ENCODE data around the gene CKS2.
"Not testable (repeated sequence)": the region's sequence is repeated elsewhere in the genome, so short reads cannot be mapped to it uniquely, and the experiment has no call there.

Gene CKS2

DNA sequence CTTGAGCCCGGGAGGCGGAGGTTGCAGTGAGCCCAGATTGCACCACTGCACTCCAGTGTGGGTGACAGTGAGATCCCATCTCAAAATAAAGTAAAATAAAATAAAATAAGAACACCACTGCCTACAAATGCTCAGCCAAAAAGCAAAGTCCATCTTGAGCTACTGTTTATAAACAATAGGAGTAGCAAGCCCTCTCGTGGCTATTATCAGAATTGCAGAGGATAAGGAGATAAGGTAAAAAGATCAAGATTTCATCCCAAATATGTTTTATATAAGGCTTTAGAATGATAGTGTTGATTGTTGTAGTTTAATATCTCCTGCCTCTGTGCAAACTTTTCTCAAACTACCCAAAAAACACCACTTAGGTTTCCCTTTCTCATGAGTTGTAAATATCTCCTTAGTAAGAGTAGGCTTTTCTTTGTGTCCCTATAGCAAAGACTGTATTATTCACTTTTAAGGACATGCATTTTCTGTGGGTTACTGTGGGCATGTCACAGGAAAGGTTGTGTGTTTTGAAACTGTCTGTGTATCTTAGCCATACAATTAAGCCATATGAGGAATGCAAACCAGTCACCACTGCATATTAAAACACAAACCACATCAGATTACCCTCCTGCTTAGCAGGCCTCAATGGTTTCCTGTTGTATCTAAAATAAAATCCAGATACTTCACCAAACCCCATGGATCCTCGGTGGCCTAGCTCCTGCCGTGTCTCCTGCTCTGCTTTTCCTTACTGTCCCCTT lies 31.8 kb upstream of the CKS2 start:
- FAIRE-seq = no peak
- no peak for DNase-seq (ENCODE audit: insufficient read length, low spot score)
- TF ChIP-seq, protein P1, sequence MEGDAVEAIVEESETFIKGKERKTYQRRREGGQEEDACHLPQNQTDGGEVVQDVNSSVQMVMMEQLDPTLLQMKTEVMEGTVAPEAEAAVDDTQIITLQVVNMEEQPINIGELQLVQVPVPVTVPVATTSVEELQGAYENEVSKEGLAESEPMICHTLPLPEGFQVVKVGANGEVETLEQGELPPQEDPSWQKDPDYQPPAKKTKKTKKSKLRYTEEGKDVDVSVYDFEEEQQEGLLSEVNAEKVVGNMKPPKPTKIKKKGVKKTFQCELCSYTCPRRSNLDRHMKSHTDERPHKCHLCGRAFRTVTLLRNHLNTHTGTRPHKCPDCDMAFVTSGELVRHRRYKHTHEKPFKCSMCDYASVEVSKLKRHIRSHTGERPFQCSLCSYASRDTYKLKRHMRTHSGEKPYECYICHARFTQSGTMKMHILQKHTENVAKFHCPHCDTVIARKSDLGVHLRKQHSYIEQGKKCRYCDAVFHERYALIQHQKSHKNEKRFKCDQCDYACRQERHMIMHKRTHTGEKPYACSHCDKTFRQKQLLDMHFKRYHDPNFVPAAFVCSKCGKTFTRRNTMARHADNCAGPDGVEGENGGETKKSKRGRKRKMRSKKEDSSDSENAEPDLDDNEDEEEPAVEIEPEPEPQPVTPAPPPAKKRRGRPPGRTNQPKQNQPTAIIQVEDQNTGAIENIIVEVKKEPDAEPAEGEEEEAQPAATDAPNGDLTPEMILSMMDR (IDR thresholded peaks at IDR 0.05; ENCODE audit: insufficient read depth, missing control alignments) = peak; percentile 53

DNA sequence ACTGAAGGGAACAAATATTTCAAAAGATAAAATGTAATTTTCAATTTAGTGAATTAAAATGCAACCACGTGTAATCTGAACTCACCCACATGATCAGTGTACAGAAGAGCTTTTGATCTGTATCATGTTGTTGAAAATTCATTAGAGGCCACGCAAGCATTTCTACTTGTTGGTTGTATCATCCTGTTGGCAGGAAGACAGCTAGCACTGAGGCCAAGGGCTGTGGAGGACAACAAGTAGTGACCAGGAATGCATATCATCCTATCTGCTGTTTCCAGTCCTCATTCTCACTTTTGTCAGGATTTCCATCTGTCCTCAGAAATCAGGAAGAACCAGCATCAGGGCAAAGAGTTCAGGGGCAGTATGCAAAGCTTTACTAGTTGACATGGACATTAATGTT lies 29.9 kb upstream of the CKS2 start:
- DNase-seq (ENCODE audit: insufficient read length, low spot score) (no peak), FAIRE-seq (no peak)
- TF ChIP-seq, protein P1 (IDR thresholded peaks at IDR 0.05; ENCODE audit: insufficient read depth, missing control alignments) = no peak

DNA sequence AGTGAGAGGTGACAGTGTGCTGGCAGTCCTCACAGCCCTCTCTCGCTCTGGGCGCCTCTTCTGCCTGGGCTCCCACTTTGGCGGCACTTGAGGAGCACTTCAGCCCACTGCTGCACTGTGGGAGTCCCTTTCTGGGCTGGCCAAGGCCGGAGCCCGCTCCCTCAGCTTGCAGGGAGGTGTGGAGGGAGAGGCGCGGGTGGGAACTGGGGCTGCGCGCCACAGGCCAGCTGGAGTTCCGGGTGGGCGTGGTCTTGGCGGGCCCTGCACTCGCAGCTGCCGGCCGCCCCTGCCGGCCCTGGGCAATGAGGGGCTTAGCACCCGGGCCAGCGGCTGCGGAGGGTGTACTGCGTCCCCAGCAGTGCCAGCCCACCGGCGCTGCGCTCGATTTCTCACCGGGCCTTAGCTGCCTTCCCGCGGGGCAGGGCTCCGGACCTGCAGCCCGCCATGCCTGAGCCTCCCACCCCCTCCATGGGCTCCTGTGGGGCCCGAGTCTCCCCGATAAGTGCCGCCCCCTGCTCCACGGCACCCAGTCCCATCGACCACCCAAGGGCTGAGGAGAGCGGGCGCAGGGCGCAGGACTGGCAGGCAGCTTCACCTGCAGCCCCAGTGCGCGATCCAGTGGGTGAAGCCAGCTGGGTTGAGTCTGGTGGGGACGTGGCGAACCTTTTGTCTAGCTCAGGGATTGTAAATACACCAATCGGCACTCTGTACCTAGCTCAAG lies 28.6 kb upstream of the CKS2 start:
- DNase-seq (ENCODE audit: insufficient read length, low spot score); FAIRE-seq: not testable (repeated sequence)

DNA sequence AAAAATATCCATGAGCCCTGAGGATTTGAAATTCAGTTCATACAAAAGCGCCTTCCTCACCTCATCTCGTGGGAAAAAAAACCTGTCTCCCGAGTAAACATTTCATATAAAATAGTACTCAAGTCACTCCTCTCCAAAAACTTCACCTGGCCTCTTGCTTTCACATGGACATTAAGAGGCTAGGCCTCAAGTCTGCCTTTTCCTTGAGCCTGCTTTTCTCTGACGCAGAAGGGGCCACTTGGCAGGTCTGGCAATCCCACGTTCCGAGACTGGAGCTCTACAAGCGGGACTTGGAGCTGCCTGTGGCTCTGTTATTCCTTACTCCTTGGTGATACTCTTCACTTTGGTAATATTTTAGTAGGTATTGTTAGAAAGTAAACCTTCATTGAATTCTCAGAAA lies 26.9 kb upstream of the CKS2 start:
- no peak for DNase-seq (ENCODE audit: insufficient read length, low spot score)
- TF ChIP-seq, protein P1 (IDR thresholded peaks at IDR 0.05; ENCODE audit: insufficient read depth, missing control alignments) = no peak
- FAIRE-seq = no peak

DNA sequence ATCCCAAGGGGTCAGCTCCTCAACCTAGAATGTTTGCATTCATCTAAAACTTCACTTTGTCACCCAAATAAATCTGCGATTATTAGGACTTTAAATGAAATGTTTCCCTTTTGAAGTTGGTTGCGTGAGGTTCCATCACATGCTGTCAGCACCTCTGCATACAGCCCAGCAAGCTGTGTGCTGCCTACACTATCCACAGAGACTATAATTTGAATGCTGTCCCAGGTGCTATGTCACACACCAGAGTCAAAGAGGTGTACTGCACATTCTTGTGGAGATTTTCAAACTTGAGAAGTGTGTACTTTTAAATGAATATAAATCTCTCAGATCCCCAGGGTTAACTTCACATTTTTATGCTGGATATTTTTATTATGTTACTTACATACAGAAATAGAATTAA lies 19.3 kb upstream of the CKS2 start:
- FAIRE-seq = no peak
- no peak for DNase-seq (ENCODE audit: insufficient read length, low spot score)
- TF ChIP-seq, protein P1 (IDR thresholded peaks at IDR 0.05; ENCODE audit: insufficient read depth, missing control alignments) = no peak

DNA sequence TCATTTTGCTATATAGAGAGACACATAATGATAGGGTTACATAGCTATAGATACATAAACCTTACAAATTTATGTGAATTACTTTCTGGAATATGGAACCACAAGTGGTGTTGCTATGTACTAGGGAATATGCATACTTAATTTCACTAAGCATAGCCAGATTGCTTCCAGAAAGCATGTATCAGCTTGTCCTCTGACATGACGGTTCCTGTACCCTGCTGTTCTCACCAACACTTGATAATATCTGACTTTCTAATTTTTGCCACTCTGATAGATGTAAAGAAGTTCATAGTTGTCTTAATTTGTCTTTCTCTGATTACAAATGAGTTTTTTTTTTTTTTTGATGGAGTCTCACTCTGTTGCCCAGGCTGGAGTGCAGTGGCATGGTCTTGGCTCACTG lies 18.0 kb upstream of the CKS2 start:
- DNase-seq (ENCODE audit: insufficient read length, low spot score) (no peak), FAIRE-seq (no peak)
- TF ChIP-seq, protein P1 (IDR thresholded peaks at IDR 0.05; ENCODE audit: insufficient read depth, missing control alignments) = no peak

DNA sequence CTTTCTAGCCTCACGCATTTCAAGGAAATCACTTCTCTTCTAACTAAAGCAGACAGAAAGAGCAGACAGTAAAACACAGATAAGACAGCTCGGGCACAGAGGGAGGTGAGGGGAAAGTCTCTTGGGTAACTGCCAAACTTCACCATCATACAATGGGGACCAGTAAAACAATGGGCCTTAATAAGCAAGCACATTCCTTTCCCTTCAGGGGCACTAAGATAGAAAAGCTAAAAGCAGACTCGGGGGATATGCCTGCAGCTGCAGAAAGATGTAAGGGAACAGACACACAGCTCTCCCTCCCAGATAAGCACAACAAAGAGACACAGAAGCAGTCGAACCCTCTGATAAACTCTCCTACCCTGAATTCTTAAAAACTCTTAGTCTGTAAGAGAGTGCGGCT lies 15.6 kb upstream of the CKS2 start:
- DNase-seq (ENCODE audit: insufficient read length, low spot score) (no peak), FAIRE-seq (no peak)
- TF ChIP-seq, protein P1 (IDR thresholded peaks at IDR 0.05; ENCODE audit: insufficient read depth, missing control alignments) = no peak

DNA sequence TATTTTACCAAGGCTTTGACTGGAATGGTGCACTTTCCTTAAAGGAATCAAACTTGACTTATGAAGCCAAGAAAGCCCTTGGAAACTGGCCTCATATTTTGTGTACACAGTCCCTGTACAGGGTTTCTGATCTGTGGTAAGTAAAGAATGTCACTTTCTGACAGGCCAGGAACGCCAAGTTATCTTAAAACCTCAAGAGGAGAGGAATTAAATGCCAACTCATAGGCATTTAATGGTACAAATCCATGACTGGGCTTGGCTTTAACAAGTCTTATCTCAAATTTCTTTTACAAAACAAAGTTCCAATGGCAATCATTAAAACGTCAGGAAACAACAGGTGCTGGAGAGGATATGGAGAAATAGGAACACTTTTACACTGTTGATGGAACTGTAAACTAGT lies 9.0 kb upstream of the CKS2 start:
- not testable (repeated sequence) for DNase-seq (ENCODE audit: insufficient read length, low spot score); FAIRE-seq

Data from D721Med (cell line).